ENCODE data around the gene IQUB.

GRCh38 chr7:123569352-123570010, 35.1 kb upstream of the IQUB start:
- no peak for TF ChIP-seq CTCF (conservative IDR thresholded peaks at IDR 0.05)
- TF ChIP-seq EZH2 (IDR thresholded peaks at IDR 0.05; ENCODE audit: low read depth): no peak
